ENCODE measurements around the gene RECQL. TPM values are rescaled to one million over a fixed set of nuclear protein-coding genes. Genes with fewer than 3 reads are reported as not detected.

RECQL gene
- total RNA-seq, 1 experiment from 2014 or later: 40.3 TPM

- Mint-ChIP-seq H3K36me3 (no peaks in the 10 kb centered on the region), H3K27ac (no peak overlapping the region), H3K9me3 (peaks cover 3% of the 10 kb centered on the region; the same call in 1 of the 2 replicates), H3K27me3 (ENCODE audit: low read depth) (peaks cover 26% of the 10 kb centered on the region), H3K4me3 (no peak overlapping the region), H3K4me1 (peaks cover 7% of the 10 kb centered on the region)
- DNase-seq (ENCODE audit: low spot score) (no peak), ATAC-seq (no peak)
- no peak for TF ChIP-seq MXD4 (CRISPR knock-in tag; IDR thresholded peaks at IDR 0.05; ENCODE audit: borderline replicate concordance)
- TF ChIP-seq CDX4 (CRISPR knock-in tag; IDR thresholded peaks at IDR 0.05; ENCODE audit: borderline replicate concordance): no peak
- no peak for TF ChIP-seq NFE2L1 (CRISPR knock-in tag; IDR thresholded peaks at IDR 0.05)
- CTCF ChIA-PET: no interaction called here
- POLR2A ChIA-PET: no interaction called here
Observed at GRCh38 chr12:21523148-21523547, 21.7 kb upstream of the RECQL start.

GRCh38 chr12:21521541-21521940 lies 20.1 kb upstream of the RECQL start:
- Mint-ChIP-seq H3K4me3 (no peak overlapping the region), H3K27ac (no peak overlapping the region), H3K27me3 (ENCODE audit: low read depth) (peaks cover 13% of the 10 kb centered on the region), H3K4me1 (peaks cover 4% of the 10 kb centered on the region; the same call in 1 of the 2 replicates), H3K9me3 (peaks cover 3% of the 10 kb centered on the region; the same call in 1 of the 2 replicates), H3K36me3 (0 out of 2 replicates have a peak, but pooled peaks cover 2% of the 10 kb centered on the region)
- CTCF ChIA-PET: no interaction called here
- ATAC-seq: no peak
- DNase-seq (ENCODE audit: low spot score): no peak
- POLR2A ChIA-PET: no interaction called here
- TF ChIP-seq HMGXB4 (CRISPR knock-in tag; IDR thresholded peaks at IDR 0.05): no peak
- no peak for TF ChIP-seq ZNF396 (CRISPR knock-in tag; IDR thresholded peaks at IDR 0.05; ENCODE audit: borderline replicate concordance)
- no peak for TF ChIP-seq STAT6 (CRISPR knock-in tag; conservative IDR thresholded peaks at IDR 0.05; ENCODE audit: low read depth)
- TF ChIP-seq NFYB (CRISPR knock-in tag; conservative IDR thresholded peaks at IDR 0.05; ENCODE audit: low read depth): no peak
- no peak for TF ChIP-seq ZNF281 (CRISPR knock-in tag; IDR thresholded peaks at IDR 0.05)
- TF ChIP-seq JAZF1 (CRISPR knock-in tag; IDR thresholded peaks at IDR 0.05): no peak
- no peak for TF ChIP-seq ARID4B (CRISPR knock-in tag; IDR thresholded peaks at IDR 0.05; ENCODE audit: borderline replicate concordance)
